Caco-2 (cell line): ENCODE measurements around the gene BPIFB4. TPM values are rescaled to one million over a fixed set of nuclear protein-coding genes. Genes with fewer than 3 reads are reported as not detected.

Experiments
- BruUV-seq: library from RNA; stranded (reverse); fragments of 400-500 nt; replicated peaks from 2 replicates; lab custom pipeline; 2021; lab: Mats Ljungman, UMichigan
- CTCF ChIA-PET: fragments of 300-600 bp; sonication (Branson Sonifier 250); formaldehyde crosslinking; loops from one replicate; lab custom pipeline; 2022; ENCODE audit warnings: antibody characterized with exemption; lab: Charles Lee
- POLR2A ChIA-PET: fragments of 300-600 bp; sonication (Branson Sonifier 250); formaldehyde crosslinking; loops from one replicate; lab custom pipeline; 2022; ENCODE audit warnings: antibody characterized with exemption; lab: Charles Lee
- DNase-seq, 2 experiments: peaks; one replicate each; pipeline versions ENCODE4 v3.0.0 to v3.0.0-alpha.2; 2020 to 2022
- H3K27me3 ChIP-seq: replicated peaks from 2 replicates; pipeline ENCODE4 v1.6.0; 2011; ENCODE audit warnings: low read length; ENCODE audit not compliant: control insufficient read depth, insufficient read depth
- H3K36me3 ChIP-seq: 2 replicates; pipeline ENCODE4 v1.5.1; 2011; ENCODE audit warnings: low read length; ENCODE audit not compliant: control insufficient read depth, insufficient read depth
- H3K4me1 ChIP-seq: fragments of 250-450 bp; sonication (Bioruptor Pico); 2 replicates; pipeline ENCODE4 v1.5.1; 2020; ENCODE audit warnings: mild to moderate bottlenecking
- H3K4me3 ChIP-seq: 2 replicates; pipeline ENCODE4 v1.5.1; 2011; ENCODE audit warnings: low read depth, mild to moderate bottlenecking, control low read depth, low read length
- H3K9me3 ChIP-seq: fragments of 250-450 bp; sonication (Bioruptor Pico); 2 replicates; pipeline ENCODE4 v1.5.1; 2020; ENCODE audit warnings: mild to moderate bottlenecking, moderate library complexity
- H3K27ac Mint-ChIP-seq: one replicate; pipeline ENCODE4 v1.8.0; 2022; ENCODE audit warnings: mixed read lengths; ENCODE audit not compliant: unreplicated experiment
- H3K27me3 Mint-ChIP-seq: one replicate; pipeline ENCODE4 v1.8.0; 2022; ENCODE audit warnings: mixed read lengths; ENCODE audit not compliant: insufficient read depth, unreplicated experiment
- H3K36me3 Mint-ChIP-seq: one replicate; pipeline ENCODE4 v1.8.0; 2022; ENCODE audit warnings: mild to moderate bottlenecking, mixed read lengths; ENCODE audit not compliant: insufficient read depth, unreplicated experiment
- H3K4me1 Mint-ChIP-seq: one replicate; pipeline ENCODE4 v1.8.0; 2022; ENCODE audit warnings: low read depth, mixed read lengths; ENCODE audit not compliant: unreplicated experiment
- H3K4me3 Mint-ChIP-seq: one replicate; pipeline ENCODE4 v1.8.0; 2022; ENCODE audit warnings: mild to moderate bottlenecking, moderate library complexity, mixed read lengths; ENCODE audit not compliant: unreplicated experiment
- H3K9me3 Mint-ChIP-seq: one replicate; pipeline ENCODE4 v1.8.0; 2022; ENCODE audit warnings: mixed read lengths; ENCODE audit not compliant: unreplicated experiment
- CTCF ChIP-seq, 2 experiments: fragments of 200-600 bp in 1 of 2; IDR thresholded peaks; 1 replicate in 1 of 2; 2 replicates in 1 of 2; pipeline versions ENCODE4 v1.5.1 to v1.8.0; 2011 to 2022; ENCODE audit warnings: antibody characterized with exemption in 1 of 2, control low read depth in 1 of 2, inconsistent platforms in 1 of 2, low read depth in 1 of 2, low read length in 1 of 2, mild to moderate bottlenecking in 1 of 2, moderate library complexity in 1 of 2; ENCODE audit not compliant: insufficient read depth in 1 of 2, severe bottlenecking in 1 of 2, unreplicated experiment in 1 of 2
- intact Hi-C: fragments of 100-400 bp; cut with micrococcal nuclease; formaldehyde crosslinking; loops from one replicate; pipeline ENCODE4 v1.10.0; 2022; ENCODE audit not compliant: unreplicated experiment
- total RNA-seq: library from RNA; stranded (reverse); gene quantifications from 2 replicates; pipeline ENCODE4 v1.2.3, GENCODE V29; 2022

Gene BPIFB4
- total RNA-seq, 1 experiment from 2014 or later: not detected

- no peak for DNase-seq
- Mint-ChIP-seq H3K36me3 (no peaks in the 10 kb centered on the region), H3K27ac (no peak within 1 kb of the TSS), H3K9me3 (peaks cover 13% of the 10 kb centered on the region), H3K4me1 (no peaks in the 10 kb centered on the region), H3K4me3 (no peak within 1 kb of the TSS), H3K27me3 (peaks cover 11% of the 10 kb centered on the region)
- intact Hi-C loops: no loop called here
- H3K36me3 ChIP-seq: no peaks in the 10 kb centered on the region
- CTCF ChIA-PET: no interaction called here
- H3K4me3 ChIP-seq: no peak within 1 kb of the TSS
- POLR2A ChIA-PET: no interaction called here
- no peaks in the 10 kb centered on the region for H3K27me3 ChIP-seq
- peaks cover 10% of the 10 kb centered on the region; the same call in 1 of the 2 replicates for H3K9me3 ChIP-seq
- no TSS peak for BruUV-seq
- no peaks in the 10 kb centered on the region for H3K4me1 ChIP-seq
- TF ChIP-seq CTCF (IDR thresholded peaks at IDR 0.05; ENCODE audit: insufficient read depth in 1 of 2, low read depth in 1 of 2, low read length in 1 of 2, severe bottlenecking in 1 of 2, unreplicated experiment in 1 of 2): no peak
These were observed 47.9 kb upstream of the BPIFB4 start, which contains the start of gene BPIFB6 for GRCh38 chr20:33031531-33031930. TSS of gene BPIFB6 (plus strand) at chr20:33031648. CDS start at chr20:33031648, 0 bp downstream.

- ChIA-PET POLR2A (no interaction called here), CTCF (no interaction called here)
- H3K36me3 Mint-ChIP-seq: no peaks in the 10 kb centered on the region
- peaks cover 13% of the 10 kb centered on the region for H3K9me3 Mint-ChIP-seq
- BruUV-seq: no TSS peak
- no peak overlapping the region for H3K27ac Mint-ChIP-seq
- TF ChIP-seq CTCF (IDR thresholded peaks at IDR 0.05; ENCODE audit: insufficient read depth in 1 of 2, low read depth in 1 of 2, low read length in 1 of 2, severe bottlenecking in 1 of 2, unreplicated experiment in 1 of 2): no peak
- H3K4me3 Mint-ChIP-seq: no peak overlapping the region
- Histone ChIP-seq H3K4me3 (no peak overlapping the region), H3K36me3 (no peaks in the 10 kb centered on the region), H3K4me1 (no peaks in the 10 kb centered on the region), H3K27me3 (no peaks in the 10 kb centered on the region), H3K9me3 (peaks cover 10% of the 10 kb centered on the region; the same call in 1 of the 2 replicates)
- no peaks in the 10 kb centered on the region for H3K4me1 Mint-ChIP-seq
- no peak for DNase-seq
- peaks cover 11% of the 10 kb centered on the region for H3K27me3 Mint-ChIP-seq
- intact Hi-C loops: no loop called here
These were observed 46.9 kb upstream of the BPIFB4 start for GRCh38 chr20:33032555-33032954.

GRCh38 chr20:33033381-33033780 is 46.1 kb upstream of the BPIFB4 start:
- Histone ChIP-seq H3K4me3 (no peak overlapping the region), H3K4me1 (no peaks in the 10 kb centered on the region), H3K27me3 (no peaks in the 10 kb centered on the region), H3K36me3 (no peaks in the 10 kb centered on the region), H3K9me3 (peaks cover 10% of the 10 kb centered on the region; the same call in 1 of the 2 replicates)
- intact Hi-C loops: no loop called here
- peaks cover 20% of the 10 kb centered on the region for H3K27me3 Mint-ChIP-seq
- CTCF ChIA-PET: no interaction called here
- H3K36me3 Mint-ChIP-seq: no peaks in the 10 kb centered on the region
- no peak overlapping the region for H3K4me3 Mint-ChIP-seq
- POLR2A ChIA-PET: no interaction called here
- H3K27ac Mint-ChIP-seq: no peak overlapping the region
- BruUV-seq: no TSS peak
- no peak for TF ChIP-seq CTCF (IDR thresholded peaks at IDR 0.05; ENCODE audit: insufficient read depth in 1 of 2, low read depth in 1 of 2, low read length in 1 of 2, severe bottlenecking in 1 of 2, unreplicated experiment in 1 of 2)
- peaks cover 13% of the 10 kb centered on the region for H3K9me3 Mint-ChIP-seq
- no peak for DNase-seq
- no peaks in the 10 kb centered on the region for H3K4me1 Mint-ChIP-seq
